ENCODE data around the gene IL4. TPM values are rescaled to one million over a fixed set of nuclear protein-coding genes. Genes with fewer than 3 reads are reported as not detected.

Gene IL4
- total RNA-seq, 1 experiment from 2014 or later = not detected

- BruUV-seq (replicated peaks) = no TSS peak
Measured at GRCh38 chr5:132692632-132692967, 18.8 kb downstream of the IL4 start.

GRCh38 chr5:132695956-132696355 lies 22.2 kb downstream of the IL4 start:
- no peak overlapping the region for H3K27ac Mint-ChIP-seq (ENCODE audit: unreplicated experiment)
- no peaks in the 10 kb centered on the region for H3K27me3 ChIP-seq (replicated peaks; ENCODE audit: control insufficient read depth, insufficient read depth, low read length)
- no peaks in the 10 kb centered on the region for H3K9me3 Mint-ChIP-seq (ENCODE audit: unreplicated experiment)
- peaks cover 13% of the 10 kb centered on the region for H3K36me3 Mint-ChIP-seq (ENCODE audit: insufficient read depth, unreplicated experiment)
- H3K4me1 Mint-ChIP-seq (ENCODE audit: low read depth, unreplicated experiment) = no peaks in the 10 kb centered on the region
- ChIA-PET CTCF (no interaction called here), POLR2A (no interaction called here)
- H3K27me3 Mint-ChIP-seq (ENCODE audit: insufficient read depth, unreplicated experiment) = no peaks in the 10 kb centered on the region
- H3K9me3 ChIP-seq = no peaks in the 10 kb centered on the region
- no peaks in the 10 kb centered on the region for H3K36me3 ChIP-seq (ENCODE audit: control insufficient read depth, insufficient read depth, low read length)
- no peak overlapping the region for H3K4me3 Mint-ChIP-seq (ENCODE audit: unreplicated experiment)
- TF ChIP-seq CTCF (IDR thresholded peaks at IDR 0.05; ENCODE audit: insufficient read depth in 1 of 2, low read depth in 1 of 2, low read length in 1 of 2, severe bottlenecking in 1 of 2, unreplicated experiment in 1 of 2) = no peak
- no TSS peak for BruUV-seq (replicated peaks)
- DNase-seq = no peak
- intact Hi-C loops (cut with micrococcal nuclease; ENCODE audit: unreplicated experiment) = no loop called here
- H3K4me3 ChIP-seq (ENCODE audit: low read depth, low read length) = no peak overlapping the region
- no peaks in the 10 kb centered on the region for H3K4me1 ChIP-seq

More at GRCh38 chr5:132692632-132692967, 18.8 kb downstream of the IL4 start:
- POLR2A ChIA-PET = no interaction called here
- no peak overlapping the region for H3K4me3 ChIP-seq (ENCODE audit: low read depth, low read length)
- peaks cover 7% of the 10 kb centered on the region for H3K4me1 ChIP-seq
- peaks cover 9% of the 10 kb centered on the region for H3K4me1 Mint-ChIP-seq (ENCODE audit: low read depth, unreplicated experiment)
- no peak overlapping the region for H3K27ac Mint-ChIP-seq (ENCODE audit: unreplicated experiment)
- H3K4me3 Mint-ChIP-seq (ENCODE audit: unreplicated experiment) = no peak overlapping the region
- CTCF ChIA-PET = no interaction called here
- no peaks in the 10 kb centered on the region for H3K9me3 Mint-ChIP-seq (ENCODE audit: unreplicated experiment)
- intact Hi-C loops (cut with micrococcal nuclease; ENCODE audit: unreplicated experiment) = no loop called here
- no peaks in the 10 kb centered on the region for H3K27me3 ChIP-seq (replicated peaks; ENCODE audit: control insufficient read depth, insufficient read depth, low read length)
- no peaks in the 10 kb centered on the region for H3K36me3 ChIP-seq (ENCODE audit: control insufficient read depth, insufficient read depth, low read length)
- H3K9me3 ChIP-seq = no peaks in the 10 kb centered on the region
- TF ChIP-seq CTCF (IDR thresholded peaks at IDR 0.05; ENCODE audit: insufficient read depth in 1 of 2, low read depth in 1 of 2, low read length in 1 of 2, severe bottlenecking in 1 of 2, unreplicated experiment in 1 of 2) = no peak
- H3K27me3 Mint-ChIP-seq (ENCODE audit: insufficient read depth, unreplicated experiment) = no peaks in the 10 kb centered on the region
- DNase-seq = no peak
- H3K36me3 Mint-ChIP-seq (ENCODE audit: insufficient read depth, unreplicated experiment) = peaks cover 6% of the 10 kb centered on the region

- Mint-ChIP-seq H3K27me3 (ENCODE audit: insufficient read depth, unreplicated experiment) (no peaks in the 10 kb centered on the region), H3K9me3 (ENCODE audit: unreplicated experiment) (no peaks in the 10 kb centered on the region), H3K4me1 (ENCODE audit: low read depth, unreplicated experiment) (no peaks in the 10 kb centered on the region), H3K36me3 (ENCODE audit: insufficient read depth, unreplicated experiment) (peaks cover 14% of the 10 kb centered on the region), H3K27ac (ENCODE audit: unreplicated experiment) (no peak overlapping the region), H3K4me3 (ENCODE audit: unreplicated experiment) (no peak overlapping the region)
- H3K27me3 ChIP-seq (replicated peaks; ENCODE audit: control insufficient read depth, insufficient read depth, low read length) = no peaks in the 10 kb centered on the region
- no peak for DNase-seq
- no TSS peak for BruUV-seq (replicated peaks)
- ChIA-PET POLR2A (interaction anchor here (0.6 kb wide), 1 partner anchor 32 kb away, joined by 3 read pairs; no protein-coding TSS in a partner anchor), CTCF (no interaction called here)
- no peak for TF ChIP-seq CTCF (IDR thresholded peaks at IDR 0.05; ENCODE audit: insufficient read depth in 1 of 2, low read depth in 1 of 2, low read length in 1 of 2, severe bottlenecking in 1 of 2, unreplicated experiment in 1 of 2)
- H3K4me3 ChIP-seq (ENCODE audit: low read depth, low read length) = no peak overlapping the region
- H3K36me3 ChIP-seq (ENCODE audit: control insufficient read depth, insufficient read depth, low read length) = no peaks in the 10 kb centered on the region
- intact Hi-C loops (cut with micrococcal nuclease; ENCODE audit: unreplicated experiment) = no loop called here
- no peaks in the 10 kb centered on the region for H3K9me3 ChIP-seq
- no peaks in the 10 kb centered on the region for H3K4me1 ChIP-seq
Measured at GRCh38 chr5:132704875-132705274, 31.1 kb downstream of the IL4 start.
